ENCODE measurements around the gene LMBRD1.
"Not testable (repeated sequence)": the region's sequence is repeated elsewhere in the genome, so short reads cannot be mapped to it uniquely, and the experiment has no call there.

The LMBRD1 gene

GRCh38 chr6:69796073-69796641, 653 bp downstream of the LMBRD1 start:
- DNase-seq (ENCODE audit: low spot score), result peak; percentile 68

GRCh38 chr6:69795469-69796072, 1.2 kb downstream of the LMBRD1 start:
- peak; percentile 29 for DNase-seq (ENCODE audit: low spot score)

GRCh38 chr6:69792292-69792691, 4.5 kb downstream of the LMBRD1 start:
- DNase-seq (ENCODE audit: low spot score), result no peak

DNA sequence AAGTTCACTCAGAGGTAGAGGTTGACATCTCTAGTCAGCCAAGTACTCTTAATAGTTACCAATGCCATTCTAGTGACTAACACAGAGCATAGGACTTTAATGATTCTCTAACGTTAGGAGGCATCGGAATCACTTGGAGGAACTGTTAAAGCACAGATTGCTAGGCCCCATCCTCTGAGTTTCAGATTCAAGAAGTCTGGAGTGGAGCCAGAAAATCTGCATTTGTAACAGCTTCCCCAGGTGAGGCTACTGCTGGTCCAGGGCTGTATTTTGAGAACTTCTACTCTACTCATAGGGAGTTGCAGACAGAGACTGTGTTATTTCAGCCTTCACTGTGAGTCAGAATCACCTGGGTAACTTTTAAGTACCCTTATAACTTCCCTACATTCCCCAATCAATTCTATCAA, 5.7 kb downstream of the LMBRD1 start:
- DNase-seq (ENCODE audit: low spot score), result no peak

DNA sequence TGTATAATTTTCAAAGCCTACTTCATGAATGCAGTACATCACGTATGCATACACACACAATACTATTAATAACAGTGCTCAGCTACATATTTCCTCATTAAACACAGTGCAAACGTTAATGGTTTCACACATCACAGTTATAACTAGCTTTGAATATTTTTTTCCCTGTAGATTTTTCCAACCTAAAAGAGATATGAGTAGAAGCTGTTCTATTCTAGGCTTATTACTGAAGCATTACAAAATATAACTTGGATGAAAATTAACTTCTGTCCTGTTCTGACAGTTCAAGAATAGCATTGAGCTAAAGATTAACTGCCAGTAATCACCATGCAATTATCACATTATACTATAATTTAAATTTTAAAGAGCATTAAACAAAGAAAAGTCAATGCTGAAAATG, 6.2 kb downstream of the LMBRD1 start:
- DNase-seq (ENCODE audit: low spot score), result no peak

DNA sequence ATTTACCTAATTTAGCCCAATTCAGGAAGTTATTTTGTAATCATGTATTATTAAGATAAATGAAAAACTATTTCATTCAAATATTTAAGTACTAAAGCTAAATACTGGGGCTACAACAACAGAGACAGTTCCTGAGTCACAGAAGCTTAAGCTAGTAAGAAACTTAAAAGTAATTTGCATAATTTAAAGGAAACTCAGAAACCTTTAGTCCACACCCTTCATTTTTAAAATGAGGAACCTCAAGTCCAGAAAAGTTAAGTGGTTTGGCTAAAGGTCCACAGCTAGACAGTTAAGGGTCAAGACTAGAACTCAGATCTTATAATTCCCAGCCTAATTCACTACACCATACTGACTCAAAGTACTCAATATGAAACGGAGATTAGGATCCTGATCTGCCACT, 7.2 kb downstream of the LMBRD1 start:
- DNase-seq (ENCODE audit: low spot score), result no peak

DNA sequence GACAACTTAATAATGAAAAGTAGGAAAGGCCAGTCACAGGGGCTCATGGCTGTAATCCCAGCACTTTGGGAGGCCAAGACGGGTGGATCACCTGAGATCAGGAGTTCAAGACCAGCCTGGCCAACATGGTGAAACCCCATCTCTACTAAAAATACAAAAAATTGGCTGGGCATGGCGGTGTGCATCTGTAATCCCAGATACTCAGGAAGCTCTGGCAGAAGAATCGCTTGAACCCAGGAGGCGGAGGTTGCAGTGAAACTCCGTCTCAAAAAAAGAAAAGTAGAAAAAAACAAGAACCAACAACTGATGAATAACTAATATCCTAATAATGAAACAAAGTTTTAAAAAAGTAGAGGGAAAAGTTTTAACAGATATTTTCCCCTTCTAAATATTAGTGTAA, 9.4 kb downstream of the LMBRD1 start:
- DNase-seq (ENCODE audit: low spot score), result not testable (repeated sequence)

DNA sequence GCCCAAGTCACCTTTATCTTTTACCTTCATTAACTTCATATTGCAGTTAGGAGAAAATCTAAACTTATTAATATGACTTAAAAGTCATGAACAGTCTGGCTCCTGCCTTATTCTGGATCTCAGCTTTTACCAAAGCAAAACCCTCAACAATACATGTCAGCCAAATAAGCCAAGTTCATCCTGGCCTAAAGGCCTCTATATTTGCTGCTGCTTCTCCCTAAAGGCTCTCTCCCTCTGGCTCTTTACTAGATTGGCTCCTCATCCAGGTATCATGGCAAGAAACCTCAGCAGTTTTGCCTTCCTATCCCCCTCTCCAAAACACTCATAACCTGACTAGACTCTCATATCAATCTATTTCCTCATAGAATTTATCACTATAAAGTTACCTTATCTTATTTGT, 11.1 kb downstream of the LMBRD1 start:
- no peak for DNase-seq (ENCODE audit: low spot score)

DNA sequence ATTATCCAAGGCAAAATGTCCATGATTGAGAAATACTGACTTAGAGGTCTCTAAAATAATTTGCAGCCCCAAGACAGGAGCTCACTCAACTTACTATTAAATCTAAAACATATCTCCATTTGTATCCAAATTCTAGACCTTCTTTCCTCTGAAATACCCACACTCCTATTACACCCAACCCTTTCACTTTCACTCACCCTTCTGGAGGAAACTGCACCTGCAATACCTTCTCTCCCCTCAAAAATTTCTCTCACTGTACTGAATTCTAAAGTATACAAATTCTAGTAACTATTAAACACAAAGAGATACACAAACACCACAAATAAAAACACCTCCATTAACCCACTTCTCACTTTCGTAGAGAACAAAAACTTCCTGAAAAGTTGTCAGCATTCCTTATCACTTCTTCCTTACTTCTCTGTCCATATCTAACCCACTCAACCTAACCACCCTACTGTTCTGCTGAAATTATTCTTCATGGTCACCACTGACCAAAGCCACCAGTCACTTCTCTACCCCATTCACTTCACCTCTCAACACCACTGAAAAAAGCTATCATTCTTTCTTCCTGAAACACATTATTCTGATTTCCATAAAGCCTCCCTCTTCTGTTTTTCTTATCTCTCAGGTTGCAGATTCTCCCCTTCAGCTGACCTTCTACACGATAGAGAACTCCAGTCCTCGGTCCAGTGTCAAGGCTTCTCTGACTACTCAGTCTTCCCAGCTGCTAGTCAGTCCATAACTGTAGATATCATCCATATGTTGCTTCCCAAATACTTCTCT, 12.0 kb downstream of the LMBRD1 start:
- DNase-seq (ENCODE audit: low spot score), result no peak

DNA sequence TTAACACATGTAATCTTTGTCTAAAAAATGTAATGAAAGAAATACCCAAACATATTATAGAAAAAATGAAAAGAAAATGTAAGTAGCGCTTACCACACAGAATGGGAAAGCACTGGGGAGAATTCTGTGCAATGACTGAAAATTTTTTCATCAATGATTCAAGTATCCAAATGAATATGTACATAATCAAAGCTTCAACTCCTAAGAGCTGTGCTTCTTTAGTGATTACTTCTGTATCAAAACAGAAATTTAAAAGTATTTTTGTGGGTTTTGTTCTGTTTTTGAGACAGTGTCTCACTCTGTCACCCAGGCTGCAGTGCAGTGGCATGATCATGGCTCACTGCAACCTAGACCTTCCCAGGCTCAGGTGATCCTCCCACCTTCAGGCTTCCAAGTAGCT, 13.7 kb downstream of the LMBRD1 start:
- no peak for DNase-seq (ENCODE audit: low spot score)

- no peak for DNase-seq (ENCODE audit: low spot score)
Measured at GRCh38 chr6:69780585-69781178, 16.1 kb downstream of the LMBRD1 start.

GRCh38 chr6:69775941-69776340, 20.9 kb downstream of the LMBRD1 start:
- DNase-seq (ENCODE audit: low spot score), result no peak

- no peak for DNase-seq (ENCODE audit: low spot score)
Measured at GRCh38 chr6:69775585-69775849, 21.3 kb downstream of the LMBRD1 start.

GRCh38 chr6:69774740-69775584, 21.8 kb downstream of the LMBRD1 start:
- no peak for DNase-seq (ENCODE audit: low spot score)

DNA sequence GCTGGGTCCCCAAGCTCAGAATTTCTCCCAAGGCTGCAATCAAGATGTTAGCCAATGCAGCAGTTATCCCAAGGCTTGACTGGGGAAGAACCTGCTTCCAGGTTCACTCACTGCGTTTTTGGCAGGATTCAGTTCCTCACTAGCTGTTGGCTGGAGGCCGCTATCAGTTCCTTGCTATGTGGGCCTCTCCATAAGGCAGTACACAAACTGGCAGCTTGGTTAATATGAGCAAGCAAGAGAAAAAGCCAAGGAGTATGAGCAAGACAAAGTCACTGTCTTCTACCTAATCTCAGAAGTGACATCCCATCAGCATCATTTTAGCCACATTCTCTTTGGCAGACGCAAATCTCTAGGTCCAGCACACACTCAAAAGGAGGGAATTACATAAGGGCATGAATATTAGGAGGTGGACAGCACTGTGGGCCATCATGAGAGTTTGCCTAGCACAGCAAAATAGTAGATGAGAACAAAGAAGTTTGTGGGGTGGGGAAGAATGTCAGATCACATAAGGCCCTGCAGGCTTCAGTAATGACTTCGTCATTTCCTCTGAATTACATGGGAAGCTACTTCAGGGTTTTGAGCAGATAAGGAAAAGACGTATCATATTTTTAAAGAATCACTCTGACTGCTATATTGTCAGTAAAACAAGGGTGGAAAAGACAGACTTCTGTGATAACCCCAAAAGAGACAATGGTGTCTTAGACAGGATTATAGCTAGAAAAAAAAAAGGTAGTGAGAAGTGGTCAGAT, 25.5 kb downstream of the LMBRD1 start:
- no peak for DNase-seq (ENCODE audit: low spot score)

DNA sequence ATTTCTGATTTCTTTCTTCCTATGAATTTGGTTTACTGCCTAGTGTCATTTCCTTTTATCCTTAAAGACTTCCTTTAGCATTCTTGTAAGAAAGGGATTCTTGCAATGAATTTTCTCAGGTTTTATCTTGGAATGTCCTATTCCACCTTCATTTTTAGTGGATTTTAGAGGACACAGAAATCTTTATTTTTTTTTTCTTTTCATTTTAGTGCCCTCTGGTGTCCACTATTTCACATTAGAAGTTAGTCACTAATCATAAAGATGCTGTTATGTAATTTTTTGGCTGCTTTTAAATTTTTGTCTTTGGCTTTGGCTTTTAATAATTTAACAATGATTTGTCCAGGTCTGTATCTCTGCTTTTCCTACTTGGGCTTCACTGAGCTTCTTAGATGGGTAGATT, 28.1 kb downstream of the LMBRD1 start:
- DNase-seq (ENCODE audit: low spot score), result no peak

DNA sequence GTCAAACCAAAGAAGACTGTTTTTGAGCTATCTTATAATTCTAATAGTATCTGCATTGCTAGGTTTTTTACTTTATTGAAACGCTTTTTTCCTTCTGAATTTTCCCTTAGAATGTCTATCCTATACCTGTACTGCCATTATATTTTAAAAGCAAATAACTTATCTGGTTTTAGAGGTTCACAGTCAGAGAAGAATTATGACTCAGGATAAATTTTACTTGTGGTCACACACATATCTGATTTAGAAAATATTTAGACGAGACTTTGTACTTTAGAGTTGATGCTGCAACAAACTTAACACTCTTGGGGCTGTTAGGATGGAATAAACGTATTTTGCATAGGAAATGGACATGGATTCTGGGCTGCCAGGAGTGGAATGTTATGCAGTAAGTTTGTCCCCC, 33.0 kb downstream of the LMBRD1 start:
- no peak for DNase-seq (ENCODE audit: low spot score)

DNA sequence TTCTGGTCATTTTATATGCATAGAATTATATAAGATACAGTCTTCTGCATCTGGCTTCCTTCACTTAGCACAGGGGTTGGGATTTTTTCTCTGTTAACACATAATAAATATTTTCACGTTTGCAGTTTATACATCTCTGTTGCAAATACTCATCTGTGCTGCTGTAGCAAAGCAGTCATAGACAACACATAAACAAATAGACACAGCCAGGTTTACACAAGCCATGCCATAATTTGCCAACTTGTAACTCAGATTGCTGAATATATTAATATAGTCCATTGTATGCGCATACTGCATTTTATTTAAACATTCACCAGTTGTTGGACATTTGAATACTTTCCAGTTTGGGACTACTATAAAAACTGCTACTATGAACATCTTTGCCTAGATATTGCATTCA, 35.0 kb downstream of the LMBRD1 start:
- no peak for DNase-seq (ENCODE audit: low spot score)

DNA sequence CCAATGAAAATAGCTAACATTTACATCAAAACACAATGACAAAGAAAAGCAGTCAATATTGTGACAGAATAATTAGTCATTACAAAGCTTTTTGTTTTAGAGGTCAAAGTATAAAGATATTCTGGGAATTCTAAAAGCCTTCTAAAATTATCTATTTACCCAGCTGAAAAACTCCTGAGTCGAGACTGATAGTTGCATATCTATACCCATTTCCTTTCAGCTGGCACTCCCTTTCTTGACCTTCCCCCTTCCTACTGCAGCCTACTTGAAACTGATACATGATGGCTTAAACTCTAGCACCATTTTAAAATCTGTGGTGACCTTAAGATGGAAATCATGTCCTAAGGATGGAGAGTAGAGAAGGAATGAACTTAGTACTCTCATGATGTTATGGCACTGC, 38.6 kb downstream of the LMBRD1 start:
- no peak for DNase-seq (ENCODE audit: low spot score)

DNA sequence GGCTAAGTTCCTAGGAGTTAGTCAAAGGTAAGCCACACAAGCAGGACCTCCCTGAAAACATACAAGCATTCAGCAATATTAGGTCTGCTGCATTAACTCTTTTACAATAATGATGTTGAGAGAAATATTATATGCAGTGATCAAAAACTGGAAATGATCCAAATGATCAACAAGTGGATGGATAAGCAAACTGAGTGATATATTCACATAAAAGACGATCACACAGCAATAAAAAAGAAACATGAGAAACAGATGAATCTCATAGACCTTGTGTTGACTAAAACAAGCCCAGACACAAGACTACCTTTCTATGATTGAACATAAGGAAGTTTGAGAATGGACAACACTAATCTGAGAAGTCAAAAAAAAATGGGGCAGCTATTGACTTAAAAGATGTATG, 39.9 kb downstream of the LMBRD1 start:
- DNase-seq (ENCODE audit: low spot score), result no peak

DNA sequence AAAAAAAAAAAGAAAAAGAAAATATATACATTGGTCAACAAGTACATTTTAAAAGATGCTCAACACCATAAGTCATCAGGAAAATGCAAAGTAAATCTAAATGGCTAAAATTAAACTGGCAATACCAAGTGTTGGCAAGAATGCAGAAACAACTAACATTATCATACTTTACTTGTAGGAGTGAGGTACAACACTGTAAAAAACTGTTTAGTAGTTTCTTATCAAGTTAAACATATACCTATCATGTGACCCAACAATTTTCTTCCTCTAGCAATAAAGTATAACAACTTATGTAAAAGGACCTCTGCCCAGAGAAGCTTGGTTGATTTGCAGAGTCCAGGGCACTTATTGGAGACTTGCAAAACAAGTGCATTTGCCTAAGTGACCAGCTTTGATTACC, 40.4 kb downstream of the LMBRD1 start:
- no peak for DNase-seq (ENCODE audit: low spot score)

- no peak for DNase-seq (ENCODE audit: low spot score)
Measured at GRCh38 chr6:69735027-69735426, 61.8 kb downstream of the LMBRD1 start.

Data from Ammon's horn (tissue), 1 donor.